ENCODE measurements around the gene PARP8. TPM values are rescaled to one million over a fixed set of nuclear protein-coding genes. Genes with fewer than 3 reads are reported as not detected.

Gene PARP8
- total RNA-seq, 1 experiment from 2014 or later, result 0.07 TPM

GRCh38 chr5:50716134-50716533 lies 49.7 kb downstream of the PARP8 start:
- no peak for ATAC-seq
- no TSS peak for BruUV-seq (replicated peaks)
- Histone ChIP-seq H3K36me3 (ENCODE audit: low read depth, low read length) (no peaks in the 10 kb centered on the region), H3K79me2 (ENCODE audit: low read length) (no peaks in the 10 kb centered on the region), H2AFZ (ENCODE audit: low read length) (no peak overlapping the region), H4K20me1 (ENCODE audit: low read length) (no peaks in the 10 kb centered on the region), H3K27me3 (ENCODE audit: low read length) (no peaks in the 10 kb centered on the region), H3K4me3 (ENCODE audit: low read length) (no peak overlapping the region), H3K4me2 (ENCODE audit: low read length) (no peak overlapping the region), H3K9ac (ENCODE audit: low read length) (no peak overlapping the region), H3F3A (ENCODE audit: low read length, unreplicated experiment) (no peaks in the 10 kb centered on the region), H3K4me1 (ENCODE audit: insufficient read depth, low read length) (no peaks in the 10 kb centered on the region), H3K9me2 (replicated peaks; ENCODE audit: low read length) (no peaks in the 10 kb centered on the region), H3K9me3 (ENCODE audit: low read length) (no peaks in the 10 kb centered on the region), H3K27ac (ENCODE audit: low read length) (no peak overlapping the region)
- no peak for TF ChIP-seq EZH2 (IDR thresholded peaks at IDR 0.05; ENCODE audit: low read length, unreplicated experiment)
- TF ChIP-seq CTCF (conservative IDR thresholded peaks at IDR 0.05; ENCODE audit: low read depth, low read length), result no peak
- no peak for TF ChIP-seq EZH2phosphoT487 (IDR thresholded peaks at IDR 0.05; ENCODE audit: borderline replicate concordance, low read length)
- no peak for DNase-seq
- POLR2A ChIA-PET (ENCODE audit: unreplicated experiment), result no interaction called here
- CTCF ChIA-PET, result no interaction called here
- intact Hi-C loops (cut with micrococcal nuclease), result no loop called here

- no peak for TF ChIP-seq EZH2 (IDR thresholded peaks at IDR 0.05; ENCODE audit: low read length, unreplicated experiment)
- TF ChIP-seq CTCF (conservative IDR thresholded peaks at IDR 0.05; ENCODE audit: low read depth, low read length), result no peak
- no peak for TF ChIP-seq EZH2phosphoT487 (IDR thresholded peaks at IDR 0.05; ENCODE audit: borderline replicate concordance, low read length)
- H3K9ac ChIP-seq (ENCODE audit: low read length), result no peak overlapping the region
- BruUV-seq (replicated peaks), result no TSS peak
- no peaks in the 10 kb centered on the region for H3K4me1 ChIP-seq (ENCODE audit: insufficient read depth, low read length)
- H3K9me3 ChIP-seq (ENCODE audit: low read length), result no peaks in the 10 kb centered on the region
- H3F3A ChIP-seq (ENCODE audit: low read length, unreplicated experiment), result no peaks in the 10 kb centered on the region
- no peak overlapping the region for H3K27ac ChIP-seq (ENCODE audit: low read length)
- ChIA-PET CTCF (no interaction called here), POLR2A (ENCODE audit: unreplicated experiment) (no interaction called here)
- intact Hi-C loops (cut with micrococcal nuclease), result no loop called here
- no peaks in the 10 kb centered on the region for H3K36me3 ChIP-seq (ENCODE audit: low read depth, low read length)
- H3K4me3 ChIP-seq (ENCODE audit: low read length), result no peak overlapping the region
- H3K27me3 ChIP-seq (ENCODE audit: low read length), result no peaks in the 10 kb centered on the region
- no peak overlapping the region for H3K4me2 ChIP-seq (ENCODE audit: low read length)
- no peaks in the 10 kb centered on the region for H3K79me2 ChIP-seq (ENCODE audit: low read length)
- H3K9me2 ChIP-seq (replicated peaks; ENCODE audit: low read length), result no peaks in the 10 kb centered on the region
- ATAC-seq (no peak), DNase-seq (no peak)
- no peak overlapping the region for H2AFZ ChIP-seq (ENCODE audit: low read length)
- no peaks in the 10 kb centered on the region for H4K20me1 ChIP-seq (ENCODE audit: low read length)
Measured at GRCh38 chr5:50717651-50718050, 51.2 kb downstream of the PARP8 start.

GRCh38 chr5:50720061-50720710 lies 53.7 kb downstream of the PARP8 start:
- no peak overlapping the region for H3K4me2 ChIP-seq (ENCODE audit: low read length)
- no peak for DNase-seq
- H3K4me3 ChIP-seq (ENCODE audit: low read length), result no peak overlapping the region
- no peaks in the 10 kb centered on the region for H3F3A ChIP-seq (ENCODE audit: low read length, unreplicated experiment)
- no peak for ATAC-seq
- intact Hi-C loops (cut with micrococcal nuclease), result no loop called here
- no peak overlapping the region for H3K27ac ChIP-seq (ENCODE audit: low read length)
- H3K4me1 ChIP-seq (ENCODE audit: insufficient read depth, low read length), result no peaks in the 10 kb centered on the region
- H3K9me3 ChIP-seq (ENCODE audit: low read length), result no peaks in the 10 kb centered on the region
- no peaks in the 10 kb centered on the region for H3K36me3 ChIP-seq (ENCODE audit: low read depth, low read length)
- no peaks in the 10 kb centered on the region for H3K27me3 ChIP-seq (ENCODE audit: low read length)
- H2AFZ ChIP-seq (ENCODE audit: low read length), result no peak overlapping the region
- no peaks in the 10 kb centered on the region for H3K79me2 ChIP-seq (ENCODE audit: low read length)
- no peaks in the 10 kb centered on the region for H4K20me1 ChIP-seq (ENCODE audit: low read length)
- ChIA-PET POLR2A (ENCODE audit: unreplicated experiment) (no interaction called here), CTCF (no interaction called here)
- TF ChIP-seq CTCF (conservative IDR thresholded peaks at IDR 0.05; ENCODE audit: low read depth, low read length) (no peak), EZH2phosphoT487 (IDR thresholded peaks at IDR 0.05; ENCODE audit: borderline replicate concordance, low read length) (no peak)
- no TSS peak for BruUV-seq (replicated peaks)
- no peak overlapping the region for H3K9ac ChIP-seq (ENCODE audit: low read length)
- H3K9me2 ChIP-seq (replicated peaks; ENCODE audit: low read length), result no peaks in the 10 kb centered on the region

Data from PC-3 (cell line).